ENCODE measurements around the gene CYP4F11.

- no peak for TF ChIP-seq EP300 (IDR thresholded peaks at IDR 0.05)
- TF ChIP-seq POLR2A (IDR thresholded peaks at IDR 0.05) = no peak
- TF ChIP-seq CTCF (IDR thresholded peaks at IDR 0.05) = no peak
- TF ChIP-seq POLR2AphosphoS5 (IDR thresholded peaks at IDR 0.05) = no peak
Observed at GRCh38 chr19:15866636-15867035, 67.7 kb downstream of the CYP4F11 start.

Data from upper lobe of left lung (tissue), 4 donors.